Esophagus mucosa (tissue), 1 donor: ENCODE results near the gene MITF. TPM values are rescaled to one million over a fixed set of nuclear protein-coding genes. Genes with fewer than 3 reads are reported as not detected.
A peak's percentile ranks its signal among the peaks of the same experiment; 100 is the strongest.

Source experiments
- ATAC-seq: fragments of 200-7000 bp; cut with Tn5 transposase; one replicate; pipeline ENCODE4 v1.9.1; 2020
- total RNA-seq: library from RNA; stranded (reverse); gene quantifications from one replicate; pipeline ENCODE4 v1.2.4, GENCODE V29; 2023
- donor health status: DM: yes; HTN: yes; CAD: no.

Gene MITF
- total RNA-seq, 1 donor from 2014 or later = 2.1 TPM

- ATAC-seq = no peak
Measured at GRCh38 chr3:69761896-69762767, 22.9 kb downstream of the MITF start.

DNA sequence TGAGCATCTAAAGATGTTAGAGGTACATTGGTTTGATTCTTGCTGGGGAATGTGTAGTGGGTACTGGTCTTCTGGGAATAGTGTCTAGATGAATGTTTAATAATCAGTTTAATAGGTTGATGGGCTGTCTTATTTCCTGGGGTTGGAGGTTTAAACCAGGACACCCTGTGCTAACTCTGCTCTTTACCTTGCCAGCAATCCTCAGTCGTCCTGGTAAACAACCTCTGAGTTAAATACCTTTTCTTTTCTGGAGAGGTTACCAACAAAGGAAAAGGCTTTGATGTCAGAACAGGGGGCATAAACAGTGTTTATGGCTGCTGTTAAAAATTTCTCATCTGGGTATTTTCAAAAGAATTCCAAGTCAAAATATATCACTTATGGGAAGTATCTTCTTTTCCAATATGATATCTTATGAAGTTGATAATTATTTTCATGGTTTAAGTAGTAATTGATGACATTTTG lies 23.5 kb downstream of the MITF start:
- no peak for ATAC-seq

DNA sequence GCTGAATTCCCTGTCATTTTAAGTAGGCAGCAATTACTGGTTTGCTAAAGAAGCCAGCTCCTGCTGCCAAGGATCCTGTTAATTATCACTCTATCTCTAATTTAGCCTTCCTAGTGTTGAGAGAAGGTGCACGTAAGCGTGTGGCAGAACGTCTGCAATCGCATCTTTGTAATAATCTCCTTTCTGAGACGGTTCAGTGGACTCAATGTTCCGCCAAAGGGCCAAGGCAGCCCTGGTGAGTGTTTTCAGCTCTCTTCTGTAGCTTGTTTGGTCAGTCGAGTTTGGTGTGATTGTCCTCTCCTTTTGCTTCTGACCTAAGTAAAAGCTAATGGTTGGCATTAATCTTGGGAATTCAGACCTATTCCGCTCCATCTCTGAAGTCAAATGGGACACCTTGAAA lies 24.2 kb downstream of the MITF start:
- no peak for ATAC-seq

GRCh38 chr3:69764121-69764741 lies 25.0 kb downstream of the MITF start:
- ATAC-seq = no peak

DNA sequence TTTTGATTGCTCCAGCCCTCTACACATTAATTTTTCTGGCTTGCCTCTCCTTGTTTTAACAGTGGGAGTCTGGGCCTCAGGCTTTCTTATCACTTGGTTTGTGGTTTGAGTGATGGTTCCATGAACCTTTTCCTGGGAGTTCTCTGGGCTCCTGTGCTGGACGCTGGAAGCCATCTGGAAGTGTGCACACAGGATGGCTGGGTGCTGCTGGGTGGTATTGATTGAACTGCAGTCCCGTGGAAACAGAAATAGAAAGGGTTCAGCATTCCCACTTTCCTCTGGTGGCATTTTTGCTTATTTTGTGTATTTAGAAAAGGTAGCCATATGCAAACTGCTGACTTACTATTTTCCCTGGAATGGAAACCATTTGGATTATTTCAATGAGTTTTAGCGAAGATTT lies 25.6 kb downstream of the MITF start:
- no peak for ATAC-seq

DNA sequence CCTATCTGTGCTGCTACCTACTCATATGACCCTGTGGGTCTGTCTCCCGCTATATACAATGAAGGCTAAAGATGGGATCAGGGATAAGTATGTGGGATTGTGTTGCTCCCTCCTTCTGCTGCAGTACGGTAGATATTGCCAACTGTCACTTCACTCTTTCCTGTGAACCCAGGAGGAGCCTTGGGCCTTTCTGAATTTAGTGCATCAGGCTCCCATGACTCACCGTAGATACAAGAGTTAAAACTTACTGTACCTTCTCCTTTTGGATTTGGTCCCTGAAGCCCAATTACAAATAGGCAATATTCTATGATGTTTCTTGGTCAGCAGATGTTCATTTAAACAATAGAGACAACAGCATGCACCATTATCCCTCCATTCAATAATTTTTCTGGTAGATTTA lies 27.4 kb downstream of the MITF start:
- ATAC-seq = no peak

DNA sequence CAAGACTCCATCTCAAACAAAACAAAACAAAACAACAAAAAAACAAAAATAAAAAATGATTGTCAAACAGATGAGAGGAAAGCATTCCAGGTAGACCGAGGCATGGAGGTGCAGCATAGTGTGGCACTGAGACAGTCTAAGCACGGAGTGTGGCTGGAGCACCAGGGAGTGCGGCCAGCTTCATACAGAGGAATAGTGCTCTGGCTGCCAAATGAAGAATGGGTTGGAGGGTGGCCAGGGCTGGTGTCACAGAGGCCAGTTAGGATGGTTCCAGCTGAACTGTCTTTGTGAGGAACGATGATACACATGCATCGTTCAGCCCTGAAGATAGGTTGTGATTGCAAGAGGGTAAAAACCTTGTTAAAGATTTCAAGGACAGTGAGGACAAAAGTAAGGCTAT lies 28.3 kb downstream of the MITF start:
- no peak for ATAC-seq

- ATAC-seq = no peak
Measured at GRCh38 chr3:69768438-69768837, 29.2 kb downstream of the MITF start.

- ATAC-seq = no peak
Measured at GRCh38 chr3:69770219-69770618, 31.0 kb downstream of the MITF start.

- no peak for ATAC-seq
Measured at GRCh38 chr3:69770976-69771634, 31.8 kb downstream of the MITF start.

DNA sequence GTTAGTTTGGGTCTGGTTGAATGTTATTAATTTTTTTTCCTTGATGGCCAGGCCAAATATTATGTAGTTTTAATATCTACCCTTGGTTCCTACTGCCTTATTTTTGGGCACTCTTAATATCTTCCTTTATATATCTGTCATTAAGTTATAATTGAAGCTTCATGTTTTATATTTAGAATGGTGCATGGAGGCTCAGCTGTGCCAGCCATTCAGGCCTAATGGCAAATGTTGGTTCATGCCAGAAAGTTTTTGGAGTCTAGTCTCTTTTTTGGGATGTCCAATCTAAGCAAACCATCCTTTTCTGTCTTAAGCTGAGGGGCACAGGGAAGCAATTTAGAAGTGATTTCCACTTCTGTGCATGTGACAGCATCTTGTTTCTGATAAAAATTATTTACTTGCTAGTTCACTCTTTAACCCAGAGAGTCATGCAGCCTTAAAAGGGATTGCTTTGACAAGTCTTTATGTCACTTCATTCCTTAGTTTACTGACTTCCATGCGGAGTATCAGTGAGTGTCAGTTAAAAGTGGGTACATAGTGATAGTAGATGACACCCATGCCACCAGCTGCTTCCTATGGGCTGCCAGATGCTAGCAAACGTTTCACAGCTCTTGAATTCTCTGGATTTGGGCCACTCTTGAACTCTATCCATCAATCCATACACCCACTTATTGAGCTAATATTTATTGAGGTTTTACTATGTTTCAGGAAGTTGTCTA lies 33.0 kb downstream of the MITF start:
- ATAC-seq = no peak

- ATAC-seq = no peak
Measured at GRCh38 chr3:69774029-69774428, 34.8 kb downstream of the MITF start.

DNA sequence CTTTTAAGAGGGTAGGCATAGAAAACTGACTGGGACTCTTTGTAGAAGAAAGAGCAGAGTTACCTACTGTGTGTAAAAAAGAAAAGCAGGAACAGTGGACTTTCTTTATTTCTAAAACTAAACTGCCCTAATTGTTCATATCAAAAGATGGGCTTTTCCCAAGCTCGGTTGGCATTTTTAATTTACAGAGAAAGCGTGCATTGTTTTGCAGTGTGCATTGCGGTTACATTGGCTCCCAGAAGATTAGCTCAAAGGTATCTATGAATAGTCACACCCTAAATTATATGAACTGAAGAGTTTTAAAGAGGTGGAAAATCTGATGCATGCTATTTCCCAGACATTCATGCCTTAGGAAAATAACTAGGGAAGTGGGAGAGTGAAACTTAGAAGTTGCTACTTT lies 36.5 kb downstream of the MITF start:
- ATAC-seq = no peak

GRCh38 chr3:69776289-69776688 lies 37.0 kb downstream of the MITF start:
- no peak for ATAC-seq

GRCh38 chr3:69776920-69777581 lies 37.8 kb downstream of the MITF start:
- ATAC-seq = no peak

- no peak for ATAC-seq
Measured at GRCh38 chr3:69777582-69777967, 38.3 kb downstream of the MITF start.

GRCh38 chr3:69781593-69781992 lies 42.3 kb downstream of the MITF start:
- ATAC-seq = no peak

DNA sequence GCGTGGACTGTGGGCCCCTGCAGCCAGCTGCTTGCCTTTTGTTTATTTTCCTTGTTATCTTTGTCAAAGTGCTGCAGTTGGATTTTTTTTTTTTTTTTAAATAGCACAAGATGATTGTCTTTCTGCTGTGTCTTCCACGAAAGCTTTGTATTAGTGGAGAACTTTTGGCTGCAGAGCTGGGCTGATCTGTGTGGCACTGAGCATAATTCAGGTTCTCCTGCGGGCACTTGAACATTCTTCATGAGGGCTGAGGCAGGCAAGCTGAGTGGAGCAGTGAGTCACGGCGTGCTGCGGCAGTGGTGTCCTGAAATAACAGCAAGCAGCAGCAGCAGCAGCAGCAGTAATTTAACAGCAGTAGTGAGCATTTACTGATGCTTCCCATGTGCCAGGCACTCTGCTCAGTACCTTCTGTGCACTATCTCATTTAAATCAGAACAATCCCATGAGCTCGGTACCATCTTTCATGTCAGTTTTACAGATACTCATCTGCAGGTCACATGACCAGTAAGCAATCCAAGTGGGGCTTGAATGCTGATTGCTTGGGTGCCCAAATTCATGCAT lies 45.8 kb downstream of the MITF start:
- ATAC-seq = peak; percentile 59

- ATAC-seq = no peak
Measured at GRCh38 chr3:69785769-69786320, 46.6 kb downstream of the MITF start.

DNA sequence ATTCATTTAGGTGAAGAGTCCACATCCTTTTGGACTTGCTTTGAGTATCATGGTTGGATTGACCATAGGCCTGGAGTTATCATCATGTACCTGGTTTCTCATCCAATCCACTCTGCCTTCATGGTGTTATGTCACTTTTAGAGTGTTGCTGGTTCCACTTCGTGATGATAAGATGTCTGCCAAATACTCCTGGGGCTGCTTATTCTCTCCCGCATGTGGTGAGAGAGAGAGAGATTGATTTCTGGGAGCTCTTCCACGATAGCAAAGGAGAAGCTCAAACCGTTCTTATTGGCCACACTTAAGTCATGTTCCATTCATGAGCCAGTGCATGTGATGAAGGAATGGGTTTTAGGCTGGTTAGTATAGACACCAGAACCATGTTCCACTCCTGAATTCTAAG lies 47.6 kb downstream of the MITF start:
- no peak for ATAC-seq

DNA sequence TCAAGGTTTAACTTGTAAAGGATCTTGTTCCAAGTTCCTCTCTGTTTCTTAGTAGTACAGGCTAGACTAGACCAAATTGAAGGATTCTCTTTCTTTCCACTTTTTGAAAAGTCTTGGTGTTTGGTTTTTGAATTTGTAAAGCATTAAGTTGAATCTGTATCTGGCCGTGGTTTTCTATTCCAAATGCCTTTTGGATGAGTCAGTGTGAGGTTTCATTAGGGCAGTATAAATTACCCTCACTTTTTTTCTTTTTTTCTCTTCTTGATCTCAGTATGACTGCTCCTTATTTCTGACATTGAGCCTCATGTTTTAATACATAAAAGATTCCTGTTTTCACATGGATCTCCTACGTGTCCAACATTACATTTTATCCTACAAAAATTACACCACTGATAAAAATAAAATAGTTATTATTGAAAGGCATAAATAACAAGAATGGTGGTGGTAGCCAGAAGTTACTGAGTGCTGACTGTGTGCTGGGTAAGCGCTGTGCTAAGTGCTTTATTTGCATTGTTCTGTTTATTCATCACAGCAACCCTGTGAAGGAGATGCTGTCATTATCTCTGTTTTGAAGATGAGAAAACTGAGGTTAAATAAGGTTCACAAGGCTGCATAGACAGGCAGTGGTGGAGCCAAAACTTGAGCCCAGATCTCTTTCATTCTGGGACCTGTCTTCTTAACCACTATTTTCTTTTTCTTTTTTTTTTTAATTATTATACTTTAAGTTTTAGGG lies 48.3 kb downstream of the MITF start:
- no peak for ATAC-seq
